Stimulated activated CD4-positive, alpha-beta T cell treated with anti-CD3 and anti-CD28 coated beads, Interleukin-2, amount 100 ng/mL, for 4 hours (primary cell): ENCODE results near the gene KLHL22.
"Not testable (repeated sequence)": the region's sequence is repeated elsewhere in the genome, so short reads cannot be mapped to it uniquely, and the experiment has no call there.

Source experiments
- DNase-seq: peaks from one replicate; pipeline ENCODE4 v3.0.0-alpha.2; 2020; ENCODE audit warnings: low read depth

Gene KLHL22

GRCh38 chr22:20400606-20401375, 94.8 kb downstream of the KLHL22 start:
- DNase-seq = no peak

- DNase-seq = no peak
Measured at GRCh38 chr22:20399866-20400605, 95.6 kb downstream of the KLHL22 start.

GRCh38 chr22:20398420-20398819, 97.2 kb downstream of the KLHL22 start:
- no peak for DNase-seq

GRCh38 chr22:20397498-20397897, 98.1 kb downstream of the KLHL22 start:
- DNase-seq = no peak

GRCh38 chr22:20396639-20397038, 99.0 kb downstream of the KLHL22 start:
- no peak for DNase-seq

GRCh38 chr22:20395907-20396287, 99.7 kb downstream of the KLHL22 start:
- no peak for DNase-seq

- no peak for DNase-seq
Measured at GRCh38 chr22:20395181-20395906, 100.3 kb downstream of the KLHL22 start.

GRCh38 chr22:20393705-20394476, 101.7 kb downstream of the KLHL22 start, which contains the start of gene ZNF74:
Gene ZNF74 (plus strand): TSS chr22:20394151. CDS start chr22:20394629, 478 bp downstream.
- peak; percentile 68 for DNase-seq

GRCh38 chr22:20392983-20393704, 102.5 kb downstream of the KLHL22 start:
- DNase-seq = no peak

- not testable (repeated sequence) for DNase-seq
Measured at GRCh38 chr22:20392365-20392881, 103.2 kb downstream of the KLHL22 start.
